ENCODE measurements around the gene SELENOW.
A peak's percentile ranks its signal among the peaks of the same experiment; 100 is the strongest.
"Not testable (repeated sequence)": the region's sequence is repeated elsewhere in the genome, so short reads cannot be mapped to it uniquely, and the experiment has no call there.

SELENOW gene

DNA sequence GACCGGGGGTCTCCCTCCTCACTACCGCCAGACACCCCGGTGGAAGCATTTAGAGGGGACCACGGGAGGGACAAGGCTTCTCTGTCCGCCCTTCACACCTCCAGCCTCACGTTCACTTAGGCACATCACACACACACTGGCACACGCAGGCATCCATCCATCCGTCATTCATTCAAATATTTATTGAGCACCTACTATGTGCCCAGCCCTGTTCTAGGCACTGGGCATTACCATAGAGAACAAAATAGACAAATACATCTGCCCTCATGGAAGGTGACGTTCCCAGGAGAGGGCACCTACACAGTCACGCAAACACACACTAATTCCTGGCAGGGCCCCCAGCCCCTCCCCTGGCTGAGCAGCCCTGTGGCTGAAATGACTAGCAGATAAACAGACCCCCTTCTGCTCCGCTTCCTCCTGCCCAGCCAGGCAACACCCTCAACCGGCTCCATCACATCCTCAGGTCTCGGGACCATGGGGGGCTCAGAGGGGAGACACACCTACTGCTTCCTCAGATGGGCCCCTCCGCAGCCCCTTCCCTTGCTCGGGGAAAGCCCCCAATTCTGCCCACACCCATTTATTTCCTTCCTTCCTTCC, 36.9 kb upstream of the SELENOW start:
- DNase-seq (ENCODE audit: extremely low read depth, low read depth): no peak
- TF ChIP-seq, protein P1, sequence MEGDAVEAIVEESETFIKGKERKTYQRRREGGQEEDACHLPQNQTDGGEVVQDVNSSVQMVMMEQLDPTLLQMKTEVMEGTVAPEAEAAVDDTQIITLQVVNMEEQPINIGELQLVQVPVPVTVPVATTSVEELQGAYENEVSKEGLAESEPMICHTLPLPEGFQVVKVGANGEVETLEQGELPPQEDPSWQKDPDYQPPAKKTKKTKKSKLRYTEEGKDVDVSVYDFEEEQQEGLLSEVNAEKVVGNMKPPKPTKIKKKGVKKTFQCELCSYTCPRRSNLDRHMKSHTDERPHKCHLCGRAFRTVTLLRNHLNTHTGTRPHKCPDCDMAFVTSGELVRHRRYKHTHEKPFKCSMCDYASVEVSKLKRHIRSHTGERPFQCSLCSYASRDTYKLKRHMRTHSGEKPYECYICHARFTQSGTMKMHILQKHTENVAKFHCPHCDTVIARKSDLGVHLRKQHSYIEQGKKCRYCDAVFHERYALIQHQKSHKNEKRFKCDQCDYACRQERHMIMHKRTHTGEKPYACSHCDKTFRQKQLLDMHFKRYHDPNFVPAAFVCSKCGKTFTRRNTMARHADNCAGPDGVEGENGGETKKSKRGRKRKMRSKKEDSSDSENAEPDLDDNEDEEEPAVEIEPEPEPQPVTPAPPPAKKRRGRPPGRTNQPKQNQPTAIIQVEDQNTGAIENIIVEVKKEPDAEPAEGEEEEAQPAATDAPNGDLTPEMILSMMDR (IDR thresholded peaks at IDR 0.05; ENCODE audit: low read depth, low read length): no peak

DNA sequence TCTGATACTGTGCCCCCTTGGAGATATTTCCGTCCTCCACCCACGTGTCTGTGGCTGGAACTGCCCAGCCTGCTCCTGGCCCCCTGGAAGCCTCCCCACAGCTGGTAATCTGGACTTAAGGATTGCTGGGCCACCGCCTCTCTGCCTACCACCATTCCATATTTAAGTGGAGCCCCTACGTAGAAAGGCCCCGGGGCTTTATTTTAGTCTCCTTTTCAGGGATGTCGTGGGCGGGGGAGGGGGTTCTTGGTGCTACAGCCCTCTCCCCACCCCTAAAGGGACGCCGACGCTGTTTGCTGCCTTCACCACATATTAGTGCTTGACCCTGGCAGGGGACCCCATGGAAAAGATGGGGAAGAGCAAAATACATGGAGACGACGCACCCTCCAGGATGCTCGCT, 35.9 kb upstream of the SELENOW start:
- TF ChIP-seq, protein P1 (IDR thresholded peaks at IDR 0.05; ENCODE audit: low read depth, low read length): no peak

DNA sequence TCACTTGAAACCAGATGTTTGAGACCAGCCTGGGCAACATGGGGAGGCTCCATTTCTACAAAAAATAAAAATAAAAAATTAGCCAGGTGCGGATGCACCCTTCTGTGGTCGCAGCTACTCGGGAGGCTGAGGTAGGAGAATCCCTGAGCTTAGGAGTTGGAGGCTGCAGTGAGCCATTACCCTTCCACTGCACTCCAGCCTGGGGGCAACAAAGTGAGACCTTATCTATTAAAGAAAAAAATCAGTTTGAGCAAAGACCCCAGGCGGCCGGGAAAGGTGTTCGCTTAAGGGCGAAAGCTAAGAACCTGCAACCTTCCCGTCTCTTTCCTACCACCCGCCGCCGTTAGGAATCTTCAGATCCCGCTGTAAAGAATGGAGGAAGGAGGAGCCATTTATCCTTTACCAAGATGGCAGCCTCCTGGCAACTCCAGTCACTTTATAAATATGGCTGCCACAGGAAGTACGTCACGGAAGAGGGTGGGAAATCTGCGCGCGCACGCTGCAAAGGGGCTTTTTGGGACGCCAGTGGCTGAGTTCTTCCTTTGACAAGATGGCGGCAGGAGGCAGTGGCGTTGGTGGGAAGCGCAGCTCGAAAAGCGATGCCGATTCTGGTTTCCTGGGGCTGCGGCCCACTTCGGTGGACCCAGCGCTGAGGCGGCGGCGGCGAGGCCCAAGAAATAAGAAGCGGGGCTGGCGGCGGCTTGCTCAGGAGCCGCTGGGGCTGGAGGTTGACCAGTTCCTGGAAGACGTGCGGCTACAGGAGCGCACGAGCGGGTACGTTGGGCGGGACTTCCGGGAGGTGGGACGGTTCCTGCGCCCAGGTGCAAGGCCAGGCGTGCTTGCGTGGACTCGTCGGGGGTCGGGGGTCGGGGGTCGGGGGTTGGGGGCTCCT, 33.2 kb upstream of the SELENOW start, which contains the start of gene NOP53:
TSS of gene NOP53 (plus strand) at position 537 of the 892 bp plus-strand sequence. CDS start at position 551, 14 bp downstream.
- TF ChIP-seq, protein P1 (IDR thresholded peaks at IDR 0.05; ENCODE audit: low read depth, low read length): no peak
- DNase-seq (ENCODE audit: extremely low read depth, low read depth): peak; percentile 94

More for the DNA sequence above, 35.9 kb upstream of the SELENOW start:
- no peak for DNase-seq (ENCODE audit: extremely low read depth, low read depth)

DNA sequence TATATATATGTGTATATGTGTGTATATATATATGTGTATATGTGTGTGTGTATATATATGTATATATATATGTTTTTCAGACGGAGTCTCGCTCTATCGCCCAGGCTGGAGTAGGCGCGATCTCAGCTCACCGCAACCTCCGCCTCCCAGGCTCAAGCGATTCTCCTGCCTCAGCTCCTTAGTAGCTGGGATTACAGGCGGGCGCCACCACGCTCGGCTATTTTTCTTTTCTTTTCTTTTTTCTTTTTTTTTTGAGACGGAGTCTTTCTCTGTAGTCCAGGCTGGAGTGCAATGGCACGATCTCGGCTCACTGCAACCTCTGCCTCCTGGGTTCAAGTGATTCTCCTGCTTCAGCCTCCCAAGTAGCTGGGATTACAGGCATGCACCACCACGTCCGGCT, 32.4 kb upstream of the SELENOW start:
- DNase-seq (ENCODE audit: extremely low read depth, low read depth): not testable (repeated sequence)

DNA sequence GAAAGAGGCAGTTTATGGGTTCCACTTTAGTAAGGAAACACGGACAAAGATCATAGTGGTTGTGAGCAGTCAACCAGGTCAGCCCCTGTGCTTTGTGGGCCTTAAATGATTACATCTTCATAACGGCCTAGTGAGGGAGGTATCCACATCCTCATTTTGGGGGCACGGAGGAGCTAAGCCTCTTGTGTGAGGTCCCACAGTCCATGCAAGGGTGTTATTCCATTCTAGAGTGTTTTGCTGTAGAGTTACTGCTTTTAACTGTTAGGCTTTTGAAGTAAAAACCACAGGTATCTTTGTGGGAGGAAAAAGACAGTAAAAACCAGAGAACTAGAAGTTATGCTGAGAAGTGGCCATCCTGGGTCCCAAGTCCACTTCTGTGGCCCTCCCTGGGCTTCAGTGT, 29.2 kb upstream of the SELENOW start:
- no peak for DNase-seq (ENCODE audit: extremely low read depth, low read depth)
- TF ChIP-seq, protein P1 (IDR thresholded peaks at IDR 0.05; ENCODE audit: low read depth, low read length): no peak

DNA sequence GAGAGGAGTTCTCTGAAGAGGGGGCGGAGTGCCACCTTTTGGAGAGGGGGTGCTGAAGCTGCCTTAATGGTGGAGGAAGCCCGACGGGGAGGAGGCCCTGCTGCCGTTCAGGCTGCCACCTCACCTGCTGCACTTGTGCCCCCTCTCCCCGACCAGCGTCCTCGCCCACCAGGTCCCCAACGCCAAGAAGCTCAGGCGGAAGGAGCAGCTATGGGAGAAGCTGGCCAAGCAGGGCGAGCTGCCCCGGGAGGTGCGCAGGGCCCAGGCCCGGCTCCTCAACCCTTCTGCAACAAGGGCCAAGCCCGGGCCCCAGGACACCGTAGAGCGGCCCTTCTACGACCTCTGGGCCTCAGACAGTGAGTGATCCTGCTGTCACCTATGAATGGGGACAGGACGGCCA, 27.8 kb upstream of the SELENOW start:
- TF ChIP-seq, protein P1 (IDR thresholded peaks at IDR 0.05; ENCODE audit: low read depth, low read length): no peak
- no peak for DNase-seq (ENCODE audit: extremely low read depth, low read depth)

DNA sequence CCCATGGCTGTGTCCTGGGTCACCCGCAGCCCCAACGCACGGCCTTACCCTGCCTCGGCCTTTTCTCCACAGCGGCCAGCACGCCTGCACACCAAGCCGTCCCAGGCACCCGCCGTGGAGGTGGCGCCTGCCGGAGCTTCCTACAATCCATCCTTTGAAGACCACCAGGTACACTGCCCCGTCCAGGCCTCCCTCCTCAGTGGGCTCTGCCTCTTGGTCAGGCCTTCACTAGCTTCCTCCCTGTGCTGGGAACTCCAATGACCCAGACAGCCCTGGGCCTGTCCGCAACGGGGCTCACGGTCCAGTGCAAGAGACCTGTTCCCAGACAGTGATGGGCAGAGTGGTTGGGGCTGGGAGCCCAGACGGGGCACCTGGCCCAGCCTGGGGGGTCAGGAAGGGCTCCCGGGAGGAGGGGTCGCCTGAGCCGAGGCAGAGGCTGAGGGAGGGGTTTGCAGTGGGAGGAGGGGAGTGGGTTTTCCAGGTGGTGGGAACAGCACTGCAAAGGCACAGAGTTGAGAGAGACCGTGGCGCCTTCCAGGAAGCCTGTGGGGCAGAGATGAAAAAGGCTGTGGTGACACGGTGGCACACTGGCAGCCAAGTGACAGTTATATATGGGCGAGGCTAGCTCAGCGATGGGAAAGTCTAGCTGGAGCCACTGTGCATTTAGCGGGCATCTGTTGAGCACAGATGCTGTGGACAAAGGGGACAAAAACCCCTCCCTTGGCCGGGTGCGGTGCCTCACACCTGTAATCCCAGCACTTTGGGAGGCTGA, 25.9 kb upstream of the SELENOW start:
- TF ChIP-seq, protein P1 (IDR thresholded peaks at IDR 0.05; ENCODE audit: low read depth, low read length): no peak
- DNase-seq (ENCODE audit: extremely low read depth, low read depth): no peak
